ENCODE results near the gene ANAPC16.

Gene ANAPC16

DNA sequence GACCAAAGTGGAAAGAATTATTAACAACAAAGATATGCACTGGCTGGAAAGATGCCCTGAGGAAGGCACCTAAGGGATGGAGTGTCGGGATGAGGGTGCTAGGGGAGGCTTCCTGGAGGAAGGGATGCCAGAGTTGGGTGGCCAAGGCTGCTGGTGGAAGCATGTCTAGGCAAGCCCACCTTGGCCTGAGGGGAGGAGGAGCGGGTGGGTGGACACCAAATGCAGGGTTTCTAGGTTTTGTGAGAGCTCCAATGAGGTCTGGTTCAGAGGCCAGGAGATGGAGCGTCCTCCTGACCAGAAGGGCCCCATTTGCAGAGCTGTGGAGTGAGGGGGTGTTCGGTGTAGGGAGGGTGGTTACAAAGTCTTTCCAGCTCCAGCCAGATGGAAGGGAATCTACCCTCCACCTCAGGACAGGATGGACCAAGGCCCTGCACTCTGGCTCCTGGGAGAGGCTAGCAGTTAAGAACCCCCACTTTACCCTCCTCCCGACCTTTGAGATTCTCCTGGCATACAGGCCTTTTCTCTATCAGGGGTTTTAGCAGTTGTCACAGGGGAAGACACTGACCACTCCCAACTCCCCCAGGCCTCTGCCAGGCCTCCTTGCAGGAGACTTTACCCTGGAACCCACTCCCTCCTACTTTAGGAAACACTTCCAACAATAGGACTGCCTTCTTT is 54.9 kb downstream of the ANAPC16 start:
- no peaks in the 10 kb centered on the region for H3K27me3 ChIP-seq (replicated peaks; ENCODE audit: control insufficient read depth, insufficient read depth, low read length, poor library complexity, severe bottlenecking)
- H3K4me3 ChIP-seq (ENCODE audit: insufficient read depth, low read depth, low read length, poor library complexity, severe bottlenecking), result no peak overlapping the region
- no peaks in the 10 kb centered on the region for H3K9me3 ChIP-seq (ENCODE audit: control insufficient read depth, low read length)
- DNase-seq, result no peak
- H3K4me1 ChIP-seq (ENCODE audit: control insufficient read depth, insufficient read depth, low read length, poor library complexity, severe bottlenecking), result peaks cover 24% of the 10 kb centered on the region
- peaks cover 18% of the 10 kb centered on the region for H3K36me3 ChIP-seq (ENCODE audit: control insufficient read depth, insufficient read depth, low read length)
- no peak overlapping the region for H3K27ac ChIP-seq (ENCODE audit: insufficient read depth, low read length, poor library complexity, severe bottlenecking)

DNA sequence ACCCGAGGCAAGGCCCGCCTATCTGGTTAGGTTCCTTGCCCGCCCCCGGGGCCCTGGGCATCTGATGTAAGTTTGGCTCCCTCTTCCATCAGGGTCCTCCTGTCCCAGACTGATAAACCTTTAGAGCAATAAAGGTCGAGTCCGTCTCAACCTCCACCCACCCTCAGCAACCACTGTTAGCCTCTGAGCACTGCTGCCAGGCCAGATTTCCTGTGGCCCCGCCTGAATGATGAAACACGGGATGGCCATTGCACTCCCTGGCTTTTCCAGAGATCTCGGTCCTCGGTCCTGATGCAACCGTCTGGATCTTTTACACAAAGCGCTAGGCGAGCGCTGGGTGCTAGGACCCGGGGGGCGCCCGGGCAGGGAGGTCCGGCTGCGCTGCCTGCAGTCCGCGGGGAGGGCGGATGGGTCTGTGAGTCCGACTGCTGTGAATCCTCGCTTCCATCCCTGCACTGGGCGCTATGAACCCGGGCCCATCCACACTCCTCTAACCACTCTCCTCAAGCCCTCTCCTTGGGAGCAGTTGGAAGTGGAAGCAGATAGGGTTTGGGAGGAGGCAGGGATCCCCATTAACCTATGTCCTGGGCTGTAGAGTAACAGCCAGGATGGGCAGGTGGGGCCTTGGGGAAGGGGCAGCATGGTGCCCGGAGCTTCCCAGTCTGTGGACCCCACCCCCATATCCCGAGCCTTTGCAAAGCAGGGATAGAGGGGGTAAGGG is 57.0 kb downstream of the ANAPC16 start:
- Histone ChIP-seq H3K4me3 (ENCODE audit: insufficient read depth, low read depth, low read length, poor library complexity, severe bottlenecking) (peak overlapping the region; percentile 93), H3K27me3 (replicated peaks; ENCODE audit: control insufficient read depth, insufficient read depth, low read length, poor library complexity, severe bottlenecking) (no peaks in the 10 kb centered on the region), H3K4me1 (ENCODE audit: control insufficient read depth, insufficient read depth, low read length, poor library complexity, severe bottlenecking) (peaks cover 36% of the 10 kb centered on the region), H3K27ac (ENCODE audit: insufficient read depth, low read length, poor library complexity, severe bottlenecking) (peak overlapping the region; percentile 92), H3K9me3 (ENCODE audit: control insufficient read depth, low read length) (no peaks in the 10 kb centered on the region), H3K36me3 (ENCODE audit: control insufficient read depth, insufficient read depth, low read length) (peaks cover 22% of the 10 kb centered on the region)
- no peak for DNase-seq

DNA sequence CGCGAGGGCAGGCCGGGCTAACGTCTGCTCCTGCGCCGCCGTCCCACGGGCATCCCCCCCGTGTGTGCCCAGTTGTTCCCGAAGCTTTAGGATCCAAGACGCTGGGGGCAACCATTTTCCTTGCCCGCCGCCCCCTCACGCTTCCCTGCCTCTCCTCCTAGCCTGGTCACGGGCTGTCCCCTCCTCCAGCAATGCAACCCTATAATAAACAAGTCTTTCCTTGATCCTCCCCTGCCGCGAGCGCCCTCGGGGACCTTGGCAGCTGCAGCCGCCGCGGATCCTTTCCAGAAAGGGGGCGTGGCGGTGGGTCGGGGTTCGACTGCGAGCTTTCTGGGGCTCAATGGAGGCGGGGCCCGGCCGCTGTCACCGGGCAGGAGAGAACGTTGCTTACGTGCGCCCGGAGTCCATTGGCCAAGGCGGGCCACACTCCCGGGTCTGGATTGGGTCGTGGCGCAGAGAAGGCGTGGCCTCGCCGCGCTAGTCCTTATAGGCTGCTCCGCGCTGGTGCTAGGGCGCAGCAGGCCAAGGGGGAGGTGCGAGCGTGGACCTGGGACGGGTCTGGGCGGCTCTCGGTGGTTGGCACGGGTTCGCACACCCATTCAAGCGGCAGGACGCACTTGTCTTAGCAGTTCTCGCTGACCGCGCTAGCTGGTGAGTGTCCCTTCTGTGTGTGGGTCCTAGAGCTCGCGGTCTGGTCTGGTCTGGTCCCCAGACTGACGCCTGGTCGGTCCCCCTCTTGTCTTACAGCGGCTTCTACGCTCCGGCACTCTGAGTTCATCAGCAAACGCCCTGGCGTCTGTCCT is 57.8 kb downstream of the ANAPC16 start, which contains the start of gene DDIT4:
Gene DDIT4 (plus strand): TSS at position 515 of the 803 bp plus-strand sequence. CDS start 293 bp downstream, outside the sequence.
- Histone ChIP-seq H3K9me3 (ENCODE audit: control insufficient read depth, low read length) (no peaks in the 10 kb centered on the region), H3K4me1 (ENCODE audit: control insufficient read depth, insufficient read depth, low read length, poor library complexity, severe bottlenecking) (peaks cover 36% of the 10 kb centered on the region), H3K36me3 (ENCODE audit: control insufficient read depth, insufficient read depth, low read length) (peaks cover 22% of the 10 kb centered on the region), H3K4me3 (ENCODE audit: insufficient read depth, low read depth, low read length, poor library complexity, severe bottlenecking) (peak within 1 kb of the TSS; percentile 93), H3K27me3 (replicated peaks; ENCODE audit: control insufficient read depth, insufficient read depth, low read length, poor library complexity, severe bottlenecking) (no peaks in the 10 kb centered on the region), H3K27ac (ENCODE audit: insufficient read depth, low read length, poor library complexity, severe bottlenecking) (peak within 1 kb of the TSS; percentile 92)
- peak; percentile 96 for DNase-seq

GRCh38 chr10:72274213-72274729 is 58.5 kb downstream of the ANAPC16 start:
- no peak for DNase-seq
- Histone ChIP-seq H3K4me3 (ENCODE audit: insufficient read depth, low read depth, low read length, poor library complexity, severe bottlenecking) (peak overlapping the region; percentile 93), H3K4me1 (ENCODE audit: control insufficient read depth, insufficient read depth, low read length, poor library complexity, severe bottlenecking) (peaks cover 36% of the 10 kb centered on the region), H3K9me3 (ENCODE audit: control insufficient read depth, low read length) (no peaks in the 10 kb centered on the region), H3K36me3 (ENCODE audit: control insufficient read depth, insufficient read depth, low read length) (peaks cover 22% of the 10 kb centered on the region), H3K27ac (ENCODE audit: insufficient read depth, low read length, poor library complexity, severe bottlenecking) (peak overlapping the region; percentile 92), H3K27me3 (replicated peaks; ENCODE audit: control insufficient read depth, insufficient read depth, low read length, poor library complexity, severe bottlenecking) (no peaks in the 10 kb centered on the region)

- Histone ChIP-seq H3K27me3 (replicated peaks; ENCODE audit: control insufficient read depth, insufficient read depth, low read length, poor library complexity, severe bottlenecking) (no peaks in the 10 kb centered on the region), H3K27ac (ENCODE audit: insufficient read depth, low read length, poor library complexity, severe bottlenecking) (peak overlapping the region; percentile 92), H3K9me3 (ENCODE audit: control insufficient read depth, low read length) (no peaks in the 10 kb centered on the region), H3K4me1 (ENCODE audit: control insufficient read depth, insufficient read depth, low read length, poor library complexity, severe bottlenecking) (peaks cover 36% of the 10 kb centered on the region), H3K4me3 (ENCODE audit: insufficient read depth, low read depth, low read length, poor library complexity, severe bottlenecking) (peak overlapping the region; percentile 93), H3K36me3 (ENCODE audit: control insufficient read depth, insufficient read depth, low read length) (peaks cover 22% of the 10 kb centered on the region)
- DNase-seq, result peak; percentile 43 to 60 (median 54)
Measured at GRCh38 chr10:72274730-72275350, 59.0 kb downstream of the ANAPC16 start.

DNA sequence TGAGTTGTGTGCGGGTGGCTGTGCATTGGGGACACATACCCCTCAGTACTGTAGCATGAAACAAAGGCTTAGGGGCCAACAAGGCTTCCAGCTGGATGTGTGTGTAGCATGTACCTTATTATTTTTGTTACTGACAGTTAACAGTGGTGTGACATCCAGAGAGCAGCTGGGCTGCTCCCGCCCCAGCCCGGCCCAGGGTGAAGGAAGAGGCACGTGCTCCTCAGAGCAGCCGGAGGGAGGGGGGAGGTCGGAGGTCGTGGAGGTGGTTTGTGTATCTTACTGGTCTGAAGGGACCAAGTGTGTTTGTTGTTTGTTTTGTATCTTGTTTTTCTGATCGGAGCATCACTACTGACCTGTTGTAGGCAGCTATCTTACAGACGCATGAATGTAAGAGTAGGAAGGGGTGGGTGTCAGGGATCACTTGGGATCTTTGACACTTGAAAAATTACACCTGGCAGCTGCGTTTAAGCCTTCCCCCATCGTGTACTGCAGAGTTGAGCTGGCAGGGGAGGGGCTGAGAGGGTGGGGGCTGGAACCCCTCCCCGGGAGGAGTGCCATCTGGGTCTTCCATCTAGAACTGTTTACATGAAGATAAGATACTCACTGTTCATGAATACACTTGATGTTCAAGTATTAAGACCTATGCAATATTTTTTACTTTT is 59.7 kb downstream of the ANAPC16 start:
- Histone ChIP-seq H3K4me3 (ENCODE audit: insufficient read depth, low read depth, low read length, poor library complexity, severe bottlenecking) (peak overlapping the region; percentile 93), H3K9me3 (ENCODE audit: control insufficient read depth, low read length) (no peaks in the 10 kb centered on the region), H3K27ac (ENCODE audit: insufficient read depth, low read length, poor library complexity, severe bottlenecking) (peak overlapping the region; percentile 92), H3K27me3 (replicated peaks; ENCODE audit: control insufficient read depth, insufficient read depth, low read length, poor library complexity, severe bottlenecking) (no peaks in the 10 kb centered on the region), H3K36me3 (ENCODE audit: control insufficient read depth, insufficient read depth, low read length) (peaks cover 22% of the 10 kb centered on the region), H3K4me1 (ENCODE audit: control insufficient read depth, insufficient read depth, low read length, poor library complexity, severe bottlenecking) (peaks cover 36% of the 10 kb centered on the region)
- no peak for DNase-seq

- Histone ChIP-seq H3K9me3 (ENCODE audit: control insufficient read depth, low read length) (no peaks in the 10 kb centered on the region), H3K4me1 (ENCODE audit: control insufficient read depth, insufficient read depth, low read length, poor library complexity, severe bottlenecking) (peaks cover 36% of the 10 kb centered on the region), H3K27me3 (replicated peaks; ENCODE audit: control insufficient read depth, insufficient read depth, low read length, poor library complexity, severe bottlenecking) (no peaks in the 10 kb centered on the region), H3K36me3 (ENCODE audit: control insufficient read depth, insufficient read depth, low read length) (peaks cover 22% of the 10 kb centered on the region), H3K27ac (ENCODE audit: insufficient read depth, low read length, poor library complexity, severe bottlenecking) (peak overlapping the region; percentile 92), H3K4me3 (ENCODE audit: insufficient read depth, low read depth, low read length, poor library complexity, severe bottlenecking) (peak overlapping the region; percentile 93)
- DNase-seq, result peak in 1 of 3 donors; percentile 31
Measured at GRCh38 chr10:72276013-72276387, 60.2 kb downstream of the ANAPC16 start.

DNA sequence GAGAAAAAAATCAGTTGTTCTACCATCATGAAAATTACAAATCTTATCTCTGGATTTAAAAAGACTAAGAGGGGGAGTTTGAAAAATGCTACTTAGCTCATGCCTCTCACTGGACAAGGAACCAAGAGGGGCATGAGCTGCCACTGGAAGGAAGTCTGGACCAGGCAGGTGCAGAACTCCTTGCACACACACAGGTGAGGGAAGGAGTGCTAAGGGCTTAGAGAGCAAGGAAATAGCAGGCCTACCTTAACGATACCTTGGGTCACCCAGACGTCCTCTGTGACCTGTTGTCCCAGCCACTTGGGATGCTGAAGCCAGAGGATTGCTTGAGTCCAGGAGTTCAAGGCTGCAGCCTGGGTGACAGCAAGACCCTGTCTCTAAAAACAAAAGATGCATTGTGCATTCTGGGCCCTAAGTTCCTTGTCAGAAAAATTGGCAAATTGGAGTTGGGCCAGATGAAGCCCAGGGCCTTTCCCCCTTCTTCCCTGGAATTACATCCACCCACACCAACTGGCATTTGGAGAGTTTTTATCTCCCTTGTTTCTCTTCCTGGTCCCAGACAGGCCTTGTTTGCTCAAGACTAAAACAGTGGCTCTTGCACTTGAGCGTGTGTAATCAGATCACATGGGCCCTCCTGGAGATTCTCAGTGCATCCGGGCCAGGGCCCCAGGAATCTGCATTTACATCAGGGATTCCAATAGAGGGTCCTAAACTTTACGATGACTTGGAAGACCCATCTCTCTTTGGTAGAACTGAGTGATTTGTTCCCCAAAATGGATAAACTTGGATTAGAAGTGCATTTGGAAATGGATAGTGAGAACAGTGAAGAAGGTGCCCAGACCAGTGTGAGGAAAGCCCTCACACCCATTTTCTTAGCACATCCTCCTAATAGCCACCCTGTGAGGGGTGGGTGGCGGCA is 60.9 kb downstream of the ANAPC16 start:
- H3K4me1 ChIP-seq (ENCODE audit: control insufficient read depth, insufficient read depth, low read length, poor library complexity, severe bottlenecking), result peaks cover 36% of the 10 kb centered on the region
- peak overlapping the region; percentile 92 for H3K27ac ChIP-seq (ENCODE audit: insufficient read depth, low read length, poor library complexity, severe bottlenecking)
- DNase-seq, result no peak
- peaks cover 22% of the 10 kb centered on the region for H3K36me3 ChIP-seq (ENCODE audit: control insufficient read depth, insufficient read depth, low read length)
- no peaks in the 10 kb centered on the region for H3K27me3 ChIP-seq (replicated peaks; ENCODE audit: control insufficient read depth, insufficient read depth, low read length, poor library complexity, severe bottlenecking)
- H3K9me3 ChIP-seq (ENCODE audit: control insufficient read depth, low read length), result no peaks in the 10 kb centered on the region
- peak overlapping the region; percentile 93 for H3K4me3 ChIP-seq (ENCODE audit: insufficient read depth, low read depth, low read length, poor library complexity, severe bottlenecking)

All from effector memory CD4-positive, alpha-beta T cell (primary cell).